ENCODE results near the gene STMN1.

Gene STMN1

DNA sequence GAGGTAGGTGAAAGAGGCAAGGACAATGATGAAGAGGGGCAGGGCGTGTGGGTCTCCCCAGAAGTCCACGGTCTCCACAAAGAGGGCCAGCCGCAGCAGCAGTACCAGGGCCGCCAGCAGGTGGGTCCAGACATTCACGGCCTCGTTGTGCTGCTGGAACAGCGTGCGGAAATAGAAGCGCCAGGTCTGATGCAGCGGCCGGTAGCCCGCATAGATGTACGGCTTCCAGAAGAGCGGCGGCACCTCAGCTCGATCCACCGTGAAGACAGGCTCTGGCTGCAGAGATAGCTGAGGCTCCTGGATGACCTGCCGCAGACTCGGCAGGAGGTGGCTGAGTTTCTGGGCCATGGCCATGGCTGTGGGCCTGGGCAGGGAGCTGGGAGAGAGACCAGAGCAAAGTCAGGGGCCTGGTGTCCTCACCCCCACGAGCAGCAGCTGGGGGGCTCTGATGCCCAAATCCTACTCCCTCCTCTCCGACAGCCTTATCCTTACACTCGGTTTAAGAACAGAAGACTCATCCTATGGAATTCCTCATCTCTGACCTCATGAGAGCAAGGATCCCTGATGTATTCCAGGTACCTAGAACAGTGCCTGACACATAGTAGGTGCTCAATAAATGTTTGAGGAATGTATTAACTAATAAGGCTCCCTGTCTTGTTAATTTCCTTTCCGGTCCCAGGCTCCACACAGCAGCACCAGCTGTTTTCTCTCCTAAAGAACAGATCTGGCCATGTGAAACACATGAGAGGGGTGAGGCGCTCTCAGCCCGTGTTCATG lies 42.5 kb downstream of the STMN1 start:
- no peaks in the 10 kb centered on the region for H3K9me3 ChIP-seq (ENCODE audit: insufficient read depth, low read depth, low read length)
- H3K4me1 ChIP-seq (ENCODE audit: insufficient read depth, low read length, poor library complexity, severe bottlenecking) = peaks cover 8% of the 10 kb centered on the region
- TF ChIP-seq EZH2phosphoT487 (IDR thresholded peaks at IDR 0.05; ENCODE audit: borderline replicate concordance) = no peak
- TF ChIP-seq, protein P1, sequence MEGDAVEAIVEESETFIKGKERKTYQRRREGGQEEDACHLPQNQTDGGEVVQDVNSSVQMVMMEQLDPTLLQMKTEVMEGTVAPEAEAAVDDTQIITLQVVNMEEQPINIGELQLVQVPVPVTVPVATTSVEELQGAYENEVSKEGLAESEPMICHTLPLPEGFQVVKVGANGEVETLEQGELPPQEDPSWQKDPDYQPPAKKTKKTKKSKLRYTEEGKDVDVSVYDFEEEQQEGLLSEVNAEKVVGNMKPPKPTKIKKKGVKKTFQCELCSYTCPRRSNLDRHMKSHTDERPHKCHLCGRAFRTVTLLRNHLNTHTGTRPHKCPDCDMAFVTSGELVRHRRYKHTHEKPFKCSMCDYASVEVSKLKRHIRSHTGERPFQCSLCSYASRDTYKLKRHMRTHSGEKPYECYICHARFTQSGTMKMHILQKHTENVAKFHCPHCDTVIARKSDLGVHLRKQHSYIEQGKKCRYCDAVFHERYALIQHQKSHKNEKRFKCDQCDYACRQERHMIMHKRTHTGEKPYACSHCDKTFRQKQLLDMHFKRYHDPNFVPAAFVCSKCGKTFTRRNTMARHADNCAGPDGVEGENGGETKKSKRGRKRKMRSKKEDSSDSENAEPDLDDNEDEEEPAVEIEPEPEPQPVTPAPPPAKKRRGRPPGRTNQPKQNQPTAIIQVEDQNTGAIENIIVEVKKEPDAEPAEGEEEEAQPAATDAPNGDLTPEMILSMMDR (conservative IDR thresholded peaks at IDR 0.05; ENCODE audit: low read length) = no peak

DNA sequence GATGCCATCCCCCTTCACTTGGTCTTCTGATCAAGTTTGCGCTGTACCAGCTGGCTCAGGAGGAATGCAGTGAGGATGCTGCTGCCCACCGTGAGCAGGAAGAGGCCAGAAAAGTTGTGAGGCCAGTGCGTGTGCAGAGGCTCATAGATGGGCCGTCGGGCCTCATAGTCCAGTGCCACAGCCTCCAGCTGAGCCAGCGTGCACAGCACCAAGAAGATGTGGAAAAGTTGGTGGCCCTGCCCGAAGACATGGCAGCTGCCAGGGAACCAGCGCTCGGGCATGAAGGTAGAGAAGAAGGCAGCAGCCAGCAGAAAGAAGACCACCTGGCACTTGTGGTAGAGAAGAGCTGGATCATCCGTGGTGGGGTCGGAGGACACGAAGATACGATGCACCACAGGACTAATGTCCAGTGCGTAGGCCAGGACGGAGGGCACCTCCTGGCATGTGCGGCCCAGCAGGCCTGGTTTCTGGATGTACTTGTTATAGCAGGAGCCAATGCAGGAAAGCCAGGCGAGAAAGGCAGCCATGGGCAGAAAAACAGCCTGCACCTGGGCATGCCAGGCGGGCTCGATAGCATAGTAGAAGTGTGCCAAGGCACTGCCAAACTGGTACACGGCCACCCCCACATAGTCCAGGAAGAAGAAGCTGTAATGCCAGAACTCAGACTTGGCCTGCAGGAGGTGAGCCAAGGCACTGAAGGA lies 43.3 kb downstream of the STMN1 start:
- Histone ChIP-seq H3K4me3 (ENCODE audit: low read length, poor library complexity, severe bottlenecking) (no peak overlapping the region), H3K9me3 (ENCODE audit: insufficient read depth, low read depth, low read length) (no peaks in the 10 kb centered on the region), H3K4me2 (ENCODE audit: low read depth, low read length, poor library complexity, severe bottlenecking) (no peak overlapping the region), H3K79me2 (ENCODE audit: insufficient read depth, low read length) (peaks cover 20% of the 10 kb centered on the region), H3K9me2 (replicated peaks; ENCODE audit: low read depth, low read length) (no peaks in the 10 kb centered on the region), H3F3A (ENCODE audit: low read depth) (no peaks in the 10 kb centered on the region), H4K20me1 (ENCODE audit: insufficient read depth, low read length, poor library complexity, severe bottlenecking) (no peaks in the 10 kb centered on the region), H3K36me3 (ENCODE audit: insufficient read depth, low read length) (no peaks in the 10 kb centered on the region), H3K4me1 (ENCODE audit: insufficient read depth, low read length, poor library complexity, severe bottlenecking) (peaks cover 13% of the 10 kb centered on the region), H2AFZ (ENCODE audit: low read length) (no peak overlapping the region), H3K27me3 (ENCODE audit: insufficient read depth, low read length, poor library complexity, severe bottlenecking) (no peaks in the 10 kb centered on the region), H3K9ac (ENCODE audit: low read depth, low read length, poor library complexity, severe bottlenecking) (no peak overlapping the region)
- TF ChIP-seq, protein P1 (conservative IDR thresholded peaks at IDR 0.05; ENCODE audit: low read length) = no peak
- TF ChIP-seq EZH2phosphoT487 (IDR thresholded peaks at IDR 0.05; ENCODE audit: borderline replicate concordance) = no peak

More for the DNA sequence above, 42.5 kb downstream of the STMN1 start:
- H3K79me2 ChIP-seq (ENCODE audit: insufficient read depth, low read length) = peaks cover 14% of the 10 kb centered on the region
- no peaks in the 10 kb centered on the region for H4K20me1 ChIP-seq (ENCODE audit: insufficient read depth, low read length, poor library complexity, severe bottlenecking)
- H3K36me3 ChIP-seq (ENCODE audit: insufficient read depth, low read length) = no peaks in the 10 kb centered on the region
- H3K9ac ChIP-seq (ENCODE audit: low read depth, low read length, poor library complexity, severe bottlenecking) = no peak overlapping the region
- H3K4me3 ChIP-seq (ENCODE audit: low read length, poor library complexity, severe bottlenecking) = no peak overlapping the region
- no peaks in the 10 kb centered on the region for H3K9me2 ChIP-seq (replicated peaks; ENCODE audit: low read depth, low read length)
- no peak overlapping the region for H3K4me2 ChIP-seq (ENCODE audit: low read depth, low read length, poor library complexity, severe bottlenecking)
- no peaks in the 10 kb centered on the region for H3F3A ChIP-seq (ENCODE audit: low read depth)
- H2AFZ ChIP-seq (ENCODE audit: low read length) = no peak overlapping the region
- no peaks in the 10 kb centered on the region for H3K27me3 ChIP-seq (ENCODE audit: insufficient read depth, low read length, poor library complexity, severe bottlenecking)

DNA sequence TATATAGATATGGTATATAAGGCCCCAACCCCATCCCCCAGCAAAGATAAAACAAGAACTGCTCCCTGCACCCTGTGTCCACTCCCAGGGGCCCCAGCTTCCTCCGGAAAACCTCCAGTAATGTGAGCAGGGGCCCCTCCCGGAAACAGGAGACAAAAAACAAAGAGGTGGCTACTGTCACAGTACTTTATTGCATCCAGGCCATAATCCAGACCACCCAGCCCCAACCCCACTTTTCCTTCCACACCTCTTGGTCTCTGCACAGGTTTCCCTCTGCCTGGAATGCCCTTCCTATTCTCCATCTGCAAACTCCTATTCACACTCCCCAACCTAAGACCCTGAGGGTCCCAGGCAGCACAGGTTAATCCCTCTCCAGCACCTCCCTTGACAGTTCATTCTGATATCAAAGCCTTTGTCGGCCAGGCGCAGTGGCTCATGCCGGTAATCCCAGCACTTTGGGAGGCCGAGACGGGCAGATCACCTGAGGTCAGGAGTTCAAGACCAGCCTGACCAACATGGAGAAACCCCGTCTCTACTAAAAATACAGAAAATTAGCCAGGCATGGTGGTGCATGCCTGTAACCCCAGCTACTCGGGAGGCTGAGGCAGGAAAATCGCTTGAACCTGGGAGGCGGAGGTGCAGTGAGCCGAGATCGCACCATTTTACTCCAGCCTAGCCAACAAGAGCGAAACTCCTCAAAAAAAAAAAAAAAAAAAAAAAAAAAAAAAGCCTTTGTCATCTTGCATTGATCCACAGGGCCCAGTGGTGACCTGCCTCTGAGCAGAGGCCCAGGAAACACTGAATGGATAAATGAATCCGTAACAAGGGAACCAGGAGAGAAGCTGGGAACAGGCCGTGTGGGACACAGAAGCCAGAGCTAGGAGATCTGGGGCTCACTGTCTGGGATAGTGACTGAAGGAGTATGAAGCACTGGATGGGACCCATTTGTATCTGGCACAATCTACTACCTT lies 44.6 kb downstream of the STMN1 start:
- Histone ChIP-seq H3K27me3 (ENCODE audit: insufficient read depth, low read length, poor library complexity, severe bottlenecking) (no peaks in the 10 kb centered on the region), H3K4me3 (ENCODE audit: low read length, poor library complexity, severe bottlenecking) (no peak overlapping the region), H3K36me3 (ENCODE audit: insufficient read depth, low read length) (no peaks in the 10 kb centered on the region), H4K20me1 (ENCODE audit: insufficient read depth, low read length, poor library complexity, severe bottlenecking) (no peaks in the 10 kb centered on the region), H3K4me2 (ENCODE audit: low read depth, low read length, poor library complexity, severe bottlenecking) (no peak overlapping the region), H3K9ac (ENCODE audit: low read depth, low read length, poor library complexity, severe bottlenecking) (no peak overlapping the region), H3K79me2 (ENCODE audit: insufficient read depth, low read length) (peaks cover 24% of the 10 kb centered on the region), H3K9me3 (ENCODE audit: insufficient read depth, low read depth, low read length) (no peaks in the 10 kb centered on the region), H3K9me2 (replicated peaks; ENCODE audit: low read depth, low read length) (no peaks in the 10 kb centered on the region), H3F3A (ENCODE audit: low read depth) (no peaks in the 10 kb centered on the region), H3K4me1 (ENCODE audit: insufficient read depth, low read length, poor library complexity, severe bottlenecking) (peaks cover 13% of the 10 kb centered on the region), H2AFZ (ENCODE audit: low read length) (no peak overlapping the region)
- no peak for TF ChIP-seq EZH2phosphoT487 (IDR thresholded peaks at IDR 0.05; ENCODE audit: borderline replicate concordance)
- TF ChIP-seq, protein P1 (conservative IDR thresholded peaks at IDR 0.05; ENCODE audit: low read length) = no peak

All from Loucy (cell line).